Measurements from ENCODE around the gene KCNJ14. TPM values are rescaled to one million over a fixed set of nuclear protein-coding genes. Genes with fewer than 3 reads are reported as not detected.

KCNJ14 gene
- total RNA-seq, 1 donor from 2014 or later = 0.27 TPM

- Histone ChIP-seq H3K9me3 (replicated peaks) (no peaks in the 10 kb centered on the region), H3K4me1 (peaks cover 15% of the 10 kb centered on the region), H3K27ac (replicated peaks) (no peak overlapping the region), H3K27me3 (ENCODE audit: low read depth) (peaks cover 67% of the 10 kb centered on the region), H3K4me3 (no peak overlapping the region), H3K36me3 (no peaks in the 10 kb centered on the region)
- no peak for DNase-seq
- intact Hi-C loops (cut with micrococcal nuclease) = no loop called here
- no peak for TF ChIP-seq CTCF (IDR thresholded peaks at IDR 0.05; ENCODE audit: borderline replicate concordance)
These were observed 46.3 kb downstream of the KCNJ14 start for GRCh38 chr19:48501494-48502349.

- Histone ChIP-seq H3K9me3 (replicated peaks) (no peaks in the 10 kb centered on the region), H3K27ac (replicated peaks) (no peak overlapping the region), H3K27me3 (ENCODE audit: low read depth) (peaks cover 62% of the 10 kb centered on the region), H3K4me3 (no peak overlapping the region), H3K4me1 (peaks cover 15% of the 10 kb centered on the region), H3K36me3 (no peaks in the 10 kb centered on the region)
- no peak for DNase-seq
- TF ChIP-seq CTCF (IDR thresholded peaks at IDR 0.05; ENCODE audit: borderline replicate concordance) = no peak
- intact Hi-C loops (cut with micrococcal nuclease) = no loop called here
These were observed 47.1 kb downstream of the KCNJ14 start for GRCh38 chr19:48502350-48503018.

GRCh38 chr19:48506138-48506733 is 50.9 kb downstream of the KCNJ14 start:
- H3K36me3 ChIP-seq = no peaks in the 10 kb centered on the region
- DNase-seq = no peak
- peaks cover 41% of the 10 kb centered on the region for H3K27me3 ChIP-seq (ENCODE audit: low read depth)
- peaks cover 7% of the 10 kb centered on the region for H3K4me1 ChIP-seq
- H3K27ac ChIP-seq (replicated peaks) = no peak overlapping the region
- H3K4me3 ChIP-seq = no peak overlapping the region
- H3K9me3 ChIP-seq (replicated peaks) = no peaks in the 10 kb centered on the region
- intact Hi-C loops (cut with micrococcal nuclease) = no loop called here
- peak; percentile 44 for TF ChIP-seq CTCF (IDR thresholded peaks at IDR 0.05; ENCODE audit: borderline replicate concordance)

- no peaks in the 10 kb centered on the region for H3K36me3 ChIP-seq
- TF ChIP-seq CTCF (IDR thresholded peaks at IDR 0.05; ENCODE audit: borderline replicate concordance) = no peak
- H3K4me3 ChIP-seq = no peak overlapping the region
- DNase-seq = no peak
- H3K27ac ChIP-seq (replicated peaks) = no peak overlapping the region
- H3K9me3 ChIP-seq (replicated peaks) = no peaks in the 10 kb centered on the region
- intact Hi-C loops (cut with micrococcal nuclease) = no loop called here
- peaks cover 41% of the 10 kb centered on the region for H3K27me3 ChIP-seq (ENCODE audit: low read depth)
- peaks cover 8% of the 10 kb centered on the region for H3K4me1 ChIP-seq
These were observed 52.6 kb downstream of the KCNJ14 start for GRCh38 chr19:48507911-48508439.

- no peaks in the 10 kb centered on the region for H3K36me3 ChIP-seq
- H3K4me3 ChIP-seq = no peak overlapping the region
- peaks cover 16% of the 10 kb centered on the region for H3K4me1 ChIP-seq
- DNase-seq = no peak
- H3K27ac ChIP-seq (replicated peaks) = no peak overlapping the region
- H3K9me3 ChIP-seq (replicated peaks) = no peaks in the 10 kb centered on the region
- intact Hi-C loops (cut with micrococcal nuclease) = no loop called here
- H3K27me3 ChIP-seq (ENCODE audit: low read depth) = peaks cover 46% of the 10 kb centered on the region
- no peak for TF ChIP-seq CTCF (IDR thresholded peaks at IDR 0.05; ENCODE audit: borderline replicate concordance)
These were observed 53.5 kb downstream of the KCNJ14 start for GRCh38 chr19:48508729-48509411.
